T1000 (cell line): Measurements from ENCODE around the gene DENND1A.
"Not testable (repeated sequence)": the region's sequence is repeated elsewhere in the genome, so short reads cannot be mapped to it uniquely, and the experiment has no call there.

Experiments used
- DNase-seq: peaks from one replicate; lab custom pipeline; 2025; ENCODE audit warnings: mixed read lengths; lab: John Stamatoyannopoulos, UW

Gene DENND1A

DNA sequence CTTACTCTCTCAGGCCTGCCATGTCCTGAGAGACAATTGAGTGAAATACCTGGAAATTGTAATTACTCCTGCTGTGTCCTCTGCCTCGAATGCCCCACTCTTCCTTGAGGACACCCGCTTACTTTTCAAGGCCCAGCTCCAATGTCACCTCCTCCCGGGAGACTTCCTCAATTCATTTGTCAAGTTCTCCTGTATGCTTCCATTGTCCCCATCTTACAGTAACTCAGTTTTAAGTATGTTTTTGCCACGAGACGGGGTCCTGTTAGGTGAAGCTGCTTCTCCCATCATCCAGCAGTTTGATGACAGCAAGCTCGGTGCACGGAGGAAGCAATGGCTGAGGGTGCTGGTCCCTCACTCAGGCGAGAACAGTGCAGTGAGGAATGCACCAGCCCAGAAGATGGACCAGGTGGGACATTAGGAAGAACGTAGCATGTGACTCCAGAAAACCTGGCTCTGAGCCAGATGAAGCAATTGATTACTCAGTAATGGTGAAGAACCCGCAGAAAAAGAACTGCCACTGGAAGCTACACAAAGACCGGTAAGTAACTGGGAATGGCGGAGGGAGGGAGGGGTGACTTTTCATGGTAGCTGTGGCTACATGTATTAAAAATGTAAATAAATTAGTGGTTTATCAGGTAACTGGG is 274.8 kb downstream of the DENND1A start:
- no peak for DNase-seq

DNA sequence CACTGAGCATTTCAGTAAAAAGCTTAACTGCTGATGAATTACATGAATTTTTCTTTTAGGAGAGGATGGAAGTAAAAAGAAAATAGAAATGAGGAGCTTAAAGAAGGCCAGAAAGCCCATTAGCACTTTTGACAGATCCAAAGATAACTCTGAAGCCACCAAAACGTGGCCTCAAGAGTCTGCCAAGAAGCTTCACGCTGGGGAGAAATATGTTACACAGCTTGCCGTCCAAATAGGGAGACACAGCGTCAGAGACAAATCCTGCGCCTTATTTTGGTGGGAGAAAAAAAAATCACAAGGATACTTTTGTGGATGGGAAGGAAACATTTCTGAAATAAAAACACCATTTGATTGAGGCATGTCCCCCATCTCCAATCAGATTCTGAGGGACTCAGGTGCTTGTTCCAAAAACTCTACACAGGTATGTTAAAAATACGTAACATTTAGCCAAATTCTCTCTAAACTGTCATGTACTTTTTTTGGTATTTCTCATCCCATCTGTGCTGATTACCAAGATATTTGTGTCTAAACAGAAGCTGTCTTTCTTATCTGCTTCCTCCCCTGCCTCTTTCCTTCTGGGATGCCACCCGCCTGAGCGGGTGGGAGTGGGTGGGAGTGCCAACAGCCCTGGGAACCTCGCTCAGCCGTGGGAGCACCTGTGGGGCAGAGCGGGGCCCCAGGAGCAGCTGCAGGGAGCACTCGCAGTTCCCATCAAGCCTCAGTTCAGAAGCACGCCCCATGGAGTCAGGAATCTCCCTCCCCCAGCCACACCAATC is 275.5 kb downstream of the DENND1A start:
- no peak for DNase-seq

DNA sequence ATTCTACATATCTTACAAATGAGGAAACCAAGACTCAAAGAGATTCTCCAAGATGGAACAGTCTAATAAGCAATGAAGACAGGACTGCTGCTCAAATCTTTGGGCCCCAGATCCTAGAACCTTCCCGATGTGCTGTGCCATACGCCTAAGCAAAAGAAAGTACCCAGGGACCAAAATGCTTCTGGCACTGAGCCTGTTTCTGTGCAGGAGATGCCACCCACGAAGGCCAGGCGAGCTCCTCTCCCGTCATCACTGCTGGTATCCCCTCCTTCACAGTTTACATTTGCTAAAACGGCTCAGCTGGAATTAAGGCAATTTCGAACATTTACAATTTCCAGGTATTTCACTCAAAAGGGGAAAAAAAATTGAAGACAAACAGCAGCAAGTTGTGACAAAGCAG is 277.5 kb downstream of the DENND1A start:
- no peak for DNase-seq

DNA sequence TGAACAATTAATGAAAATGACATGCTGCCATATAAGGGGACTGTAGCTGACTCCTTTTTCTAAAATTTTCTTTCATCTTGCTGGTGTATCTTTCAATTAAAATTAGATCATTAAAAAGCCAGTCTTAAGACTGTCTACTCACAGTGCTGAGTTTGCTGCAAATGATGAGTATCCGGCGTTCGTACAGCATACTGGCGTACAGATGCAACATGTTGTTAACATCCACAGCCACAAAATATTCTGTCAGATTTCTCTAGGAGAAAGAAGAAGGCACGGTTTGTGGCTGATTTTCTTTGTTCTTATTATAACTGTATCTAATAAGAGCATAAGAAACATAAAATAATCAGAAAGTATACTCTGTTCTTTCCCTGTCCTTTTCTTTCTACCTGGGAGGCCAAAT is 278.1 kb downstream of the DENND1A start:
- no peak for DNase-seq

DNA sequence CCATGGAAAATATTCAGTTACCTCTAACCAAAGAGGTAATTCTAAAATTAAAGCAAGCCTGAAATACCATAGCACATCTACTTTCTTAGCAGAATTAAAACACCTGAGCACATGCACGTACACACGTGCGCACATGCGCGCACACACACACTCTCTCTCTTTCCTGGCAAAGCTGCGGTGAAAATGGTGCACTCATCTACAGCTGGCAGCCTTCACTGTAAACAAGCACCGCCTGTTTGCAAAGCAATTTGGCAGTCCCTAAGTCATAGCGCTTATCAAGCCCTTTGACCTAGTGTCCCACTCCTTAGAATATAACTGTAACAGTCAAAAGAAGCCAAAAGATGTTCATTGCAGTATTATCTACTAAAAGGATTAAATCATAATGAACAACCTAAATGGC is 278.7 kb downstream of the DENND1A start:
- DNase-seq: no peak

DNA sequence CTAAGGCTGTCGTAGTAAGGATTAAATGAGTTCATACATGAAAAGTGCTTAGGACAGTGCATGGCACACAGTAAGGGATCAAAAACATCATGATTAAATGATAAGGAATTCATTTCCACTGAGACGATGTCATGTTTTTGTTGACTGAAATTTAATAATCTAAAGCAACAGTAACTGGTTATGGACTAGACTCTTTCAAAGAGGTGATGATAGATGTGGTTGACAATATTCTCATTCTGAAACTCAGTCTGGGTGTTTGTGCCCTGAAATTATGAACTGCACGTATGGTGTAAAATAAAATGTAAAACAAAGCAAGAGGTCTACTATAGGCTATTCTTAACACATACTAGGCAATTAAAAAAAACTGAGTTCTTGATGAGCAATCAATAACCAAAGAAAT is 280.0 kb downstream of the DENND1A start:
- no peak for DNase-seq

DNA sequence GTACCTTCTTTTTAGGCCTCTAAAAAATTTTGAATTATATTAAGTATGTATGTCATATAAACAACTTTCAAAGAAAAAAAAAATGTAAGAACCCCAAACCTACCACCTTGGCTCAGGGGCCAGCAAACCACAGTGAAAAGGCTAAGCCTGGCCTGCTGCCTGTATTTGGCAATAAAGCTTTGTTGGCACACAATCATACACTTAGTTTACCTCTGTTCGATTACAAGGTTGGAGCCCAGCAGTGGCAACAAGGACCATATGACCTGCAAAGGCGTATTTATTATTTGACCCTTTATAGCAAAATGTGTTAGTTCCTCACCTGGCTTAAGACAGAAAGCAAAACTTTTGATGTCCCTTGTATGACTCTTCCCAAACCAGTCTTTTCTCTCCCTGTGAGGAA is 282.8 kb downstream of the DENND1A start:
- DNase-seq: no peak

DNA sequence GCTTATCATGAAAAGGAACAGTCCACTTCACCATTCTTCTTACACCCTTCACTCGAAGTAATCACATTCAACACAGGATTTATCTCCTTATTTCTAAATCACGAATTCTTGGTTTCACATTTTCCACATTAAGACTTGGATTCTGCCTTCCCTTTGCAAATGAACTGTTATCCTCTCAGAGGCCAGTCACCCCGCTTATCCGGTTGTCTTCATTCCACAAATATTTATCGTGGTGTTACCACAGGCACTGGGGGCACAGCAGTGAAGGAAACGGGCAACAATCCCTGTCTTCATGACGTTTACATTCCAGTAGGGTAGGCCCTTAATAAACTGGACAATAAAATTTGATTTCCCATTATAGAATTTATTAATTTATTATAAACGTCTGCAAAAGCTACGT is 284.2 kb downstream of the DENND1A start:
- DNase-seq: no peak

DNA sequence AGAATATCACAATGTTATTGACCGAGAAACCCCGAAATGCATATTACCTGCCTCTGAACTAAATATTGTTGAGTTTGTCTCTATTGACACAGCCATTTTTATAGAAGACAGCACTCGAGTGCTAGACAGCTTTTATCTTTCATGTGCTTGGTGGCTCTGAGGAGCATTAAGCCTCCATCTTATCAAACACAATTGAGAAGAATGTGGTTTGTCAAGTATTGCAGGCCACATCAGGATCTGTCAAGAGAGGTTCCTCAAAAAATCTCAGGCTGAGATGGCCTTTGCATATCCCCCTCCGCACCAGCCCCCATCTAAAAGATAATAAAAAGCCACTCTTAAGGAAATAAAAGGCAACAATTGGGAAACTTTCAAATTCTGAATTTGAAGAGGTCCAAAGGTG is 284.8 kb downstream of the DENND1A start:
- no peak for DNase-seq

DNA sequence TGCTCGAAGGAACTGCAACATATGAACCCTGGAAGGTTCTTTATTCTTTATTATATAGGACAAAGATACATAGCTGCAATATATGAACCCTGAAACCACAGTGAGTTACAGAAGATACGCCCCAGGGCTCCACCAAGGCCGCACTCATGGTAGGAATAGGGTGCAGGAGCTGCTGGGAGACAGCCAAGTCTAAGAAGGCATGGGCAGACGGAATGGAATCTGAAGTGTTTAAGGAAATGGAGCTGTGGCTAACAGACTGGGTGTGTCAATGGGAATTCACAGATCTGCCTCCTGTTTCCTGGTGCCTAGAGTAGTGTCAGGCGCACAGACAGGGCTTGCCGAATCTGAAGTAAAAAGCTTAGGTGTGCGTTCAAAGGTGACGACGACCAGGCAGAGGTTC is 286.4 kb downstream of the DENND1A start:
- DNase-seq: no peak

DNA sequence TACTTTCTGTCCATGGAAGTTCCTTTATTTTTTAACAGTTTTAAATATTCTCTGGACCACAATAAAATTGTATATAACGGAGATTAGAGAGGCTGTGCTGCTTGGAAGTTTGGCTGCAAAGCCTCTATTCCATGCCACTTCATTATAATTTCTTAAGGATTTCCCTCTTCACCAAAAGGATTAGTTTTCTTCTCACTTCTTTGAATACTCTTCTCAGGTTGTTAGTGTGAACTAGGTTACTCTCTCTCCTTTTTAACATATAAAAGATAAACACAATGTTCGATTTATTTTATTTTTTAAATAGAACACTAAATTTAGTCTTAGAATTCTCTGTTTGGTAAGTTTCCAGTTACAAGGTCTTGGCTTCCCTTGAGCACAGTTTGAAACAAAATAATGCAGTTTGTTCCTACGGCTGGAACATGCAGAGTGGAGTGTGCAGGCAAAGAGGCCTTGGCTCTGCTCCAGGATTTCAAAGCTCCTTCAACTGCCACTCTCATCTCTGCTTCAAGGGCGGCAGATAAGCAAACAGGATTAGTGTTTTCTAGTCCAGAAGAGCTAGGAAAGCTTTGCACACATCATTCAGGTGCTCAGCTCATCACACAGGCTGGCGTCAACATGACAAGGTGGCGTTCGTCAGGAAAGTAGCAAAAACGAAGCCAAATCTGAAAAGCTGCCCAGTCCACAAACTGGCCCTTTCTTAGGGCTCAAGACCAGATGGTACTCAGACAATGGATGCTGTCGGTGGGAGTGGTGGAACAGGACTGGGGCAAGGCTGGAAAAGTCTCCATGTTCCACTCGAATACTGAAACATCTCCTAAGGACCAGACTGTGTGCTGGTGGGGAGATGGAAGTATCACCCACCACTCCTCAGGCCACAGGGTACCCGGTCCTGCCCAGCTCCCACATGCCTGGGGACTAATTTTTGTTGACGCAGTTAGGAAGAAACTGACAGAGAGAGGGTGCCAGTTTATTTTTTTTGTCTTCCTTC is 287.3 kb downstream of the DENND1A start:
- no peak for DNase-seq

DNA sequence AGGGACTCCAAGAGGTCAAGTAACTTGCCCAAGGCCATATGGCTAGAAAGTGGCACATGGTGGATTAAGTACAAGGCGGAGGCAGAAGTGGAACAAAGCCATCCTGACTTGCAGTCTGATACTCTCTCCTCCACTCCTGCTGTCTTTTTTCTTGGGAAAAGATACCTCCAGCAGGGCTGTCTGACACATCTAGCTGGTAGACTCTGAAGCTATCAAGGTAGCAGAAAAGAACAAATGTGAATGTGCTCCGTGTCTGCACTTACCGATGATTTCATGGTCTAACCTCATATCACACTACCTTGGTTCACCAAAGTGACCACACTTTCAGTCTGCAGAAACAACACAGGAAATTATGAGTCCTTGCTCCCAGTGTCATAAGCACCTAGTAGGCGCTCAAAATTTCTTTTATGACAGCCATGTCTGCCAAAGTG is 289.1 kb downstream of the DENND1A start:
- no peak for DNase-seq

DNA sequence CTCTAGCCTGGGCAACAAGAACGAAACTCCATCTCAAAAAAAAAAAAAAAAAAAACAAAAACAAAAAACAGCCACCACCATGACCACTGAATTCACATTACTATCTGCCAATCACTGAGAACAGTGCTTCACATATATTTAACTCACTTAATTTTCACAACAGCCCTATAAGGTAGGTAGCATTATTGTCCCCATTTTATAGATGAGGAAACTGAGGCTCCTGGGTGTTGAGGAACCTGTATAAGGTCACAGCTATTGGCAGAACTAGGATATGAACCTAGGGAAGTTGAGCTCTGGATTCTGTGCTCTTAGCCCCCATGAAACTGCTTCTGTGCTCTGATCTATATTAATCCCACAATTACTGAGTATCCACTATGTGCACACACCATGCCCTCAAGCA is 290.2 kb downstream of the DENND1A start:
- DNase-seq: no peak

DNA sequence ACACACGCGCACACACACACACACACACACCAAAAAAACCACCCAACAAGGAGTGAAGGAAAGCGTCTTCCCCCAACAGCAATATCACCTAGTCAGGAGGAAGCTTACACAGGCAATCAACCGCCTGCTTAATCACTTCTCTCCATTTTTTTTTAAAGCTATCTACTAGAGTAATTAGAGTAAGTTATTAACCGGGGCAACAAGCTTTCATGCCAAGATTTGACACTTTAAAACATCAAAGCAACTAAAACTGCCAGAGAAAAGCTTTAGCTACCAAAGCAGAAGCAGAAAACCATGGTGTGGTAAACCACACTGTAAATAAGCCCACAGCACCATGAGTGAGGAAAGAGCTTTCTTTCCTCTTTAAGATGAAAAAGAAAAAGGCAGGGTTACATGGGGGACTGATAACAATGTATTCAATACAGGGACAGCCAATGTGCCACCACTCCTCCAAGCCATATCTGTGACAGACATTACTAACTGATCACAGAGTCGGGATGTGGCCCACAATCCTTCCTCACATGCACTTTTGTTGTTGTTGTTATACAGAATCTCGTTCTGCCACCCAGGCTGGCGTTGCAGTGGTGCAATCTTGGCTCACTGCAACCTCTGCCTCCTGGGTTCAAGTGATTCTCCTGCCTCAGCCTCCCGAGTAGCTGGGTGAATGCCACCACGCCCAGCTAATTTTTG is 291.8 kb downstream of the DENND1A start:
- DNase-seq: no peak

DNA sequence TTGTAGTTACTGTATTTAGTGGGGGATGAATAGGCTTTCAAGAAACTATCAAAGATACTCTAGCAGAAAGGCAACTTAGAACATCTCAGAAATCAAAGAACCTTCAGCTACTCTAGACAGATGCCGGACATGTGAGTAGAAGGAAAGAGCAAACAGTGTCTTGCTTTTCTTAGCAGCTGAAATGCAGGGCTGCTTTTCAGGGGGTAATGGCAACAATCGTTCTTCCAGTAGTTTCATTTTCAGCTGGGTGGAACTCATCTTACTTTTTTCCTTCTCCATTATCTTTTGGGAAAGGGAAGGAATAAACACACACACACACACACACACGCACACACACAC is 292.4 kb downstream of the DENND1A start:
- no peak for DNase-seq

DNA sequence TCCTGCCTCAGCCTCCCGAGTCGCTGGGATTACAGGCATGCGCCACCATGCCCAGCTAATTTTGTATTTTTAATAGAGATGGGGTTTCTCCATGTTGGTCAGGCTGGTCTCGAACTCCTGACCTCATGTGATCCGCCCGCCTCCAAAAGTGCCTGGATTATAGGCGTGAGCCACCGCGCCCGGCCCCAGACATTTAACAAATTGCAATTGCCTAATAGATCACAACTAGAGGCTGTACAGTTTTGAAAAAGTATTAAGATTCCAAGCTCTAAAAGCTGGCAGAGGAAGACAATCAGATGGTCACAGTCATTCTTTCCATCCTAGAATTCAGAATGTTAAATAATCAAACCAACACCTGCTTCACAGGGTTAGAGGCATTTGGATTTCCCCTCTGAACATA is 293.1 kb downstream of the DENND1A start:
- DNase-seq: not testable (repeated sequence)

DNA sequence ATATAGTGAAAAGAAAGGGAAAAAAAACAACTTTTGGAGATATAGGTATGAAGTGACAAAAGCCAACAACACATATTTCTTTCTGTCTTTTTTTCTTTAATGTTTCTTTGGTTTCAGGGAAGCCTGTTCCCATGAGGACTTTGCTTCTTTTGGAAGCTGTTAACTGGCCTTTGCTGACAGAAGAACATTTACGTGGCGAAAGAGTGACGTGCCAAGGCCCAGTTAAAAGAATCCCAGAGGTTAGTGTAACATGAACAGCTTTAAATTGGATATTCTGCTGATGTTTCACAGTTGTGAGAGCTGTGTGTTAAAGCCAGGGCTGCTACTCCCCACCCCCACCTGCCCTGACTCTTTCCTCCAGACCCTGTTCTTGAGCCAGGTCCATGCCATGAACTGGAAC is 298.1 kb downstream of the DENND1A start:
- no peak for DNase-seq

DNA sequence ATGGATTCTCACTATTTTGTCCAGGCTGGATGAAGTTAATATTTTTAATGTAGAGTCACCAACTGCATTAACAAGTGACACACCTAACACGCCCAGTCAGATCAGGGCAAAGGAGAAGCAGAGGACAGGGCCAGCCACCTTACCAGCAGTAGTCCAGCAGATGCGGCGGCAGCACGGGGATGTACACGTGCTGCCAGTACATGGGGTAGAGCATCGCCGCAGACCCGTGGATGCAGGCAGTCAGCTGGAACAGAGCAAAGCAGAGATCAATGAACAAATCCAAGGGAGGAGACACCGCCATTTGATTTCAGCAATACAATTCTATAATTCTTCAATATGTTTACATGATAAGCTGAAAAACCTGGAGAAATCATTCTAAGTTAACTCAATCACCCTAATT is 299.7 kb downstream of the DENND1A start:
- DNase-seq: no peak

DNA sequence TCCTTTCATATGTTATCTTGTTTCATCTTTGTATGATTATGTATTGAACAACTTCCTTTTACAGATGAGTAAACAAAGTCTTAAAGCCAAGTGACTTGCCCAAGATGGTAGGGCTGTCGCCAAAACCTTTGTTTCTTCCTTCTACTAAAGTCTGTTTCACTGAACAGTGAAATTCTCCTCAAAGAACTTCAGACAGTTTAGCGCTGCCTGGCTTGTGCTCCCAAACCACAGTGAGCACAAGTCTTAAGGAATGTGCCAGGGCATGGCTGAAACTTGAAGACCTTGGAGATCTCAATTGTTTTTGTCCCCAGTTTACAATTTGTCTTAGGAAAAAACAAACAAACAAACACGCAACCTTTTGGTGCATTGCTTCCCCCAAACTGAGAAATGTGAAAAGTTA is 300.4 kb downstream of the DENND1A start:
- DNase-seq: no peak

DNA sequence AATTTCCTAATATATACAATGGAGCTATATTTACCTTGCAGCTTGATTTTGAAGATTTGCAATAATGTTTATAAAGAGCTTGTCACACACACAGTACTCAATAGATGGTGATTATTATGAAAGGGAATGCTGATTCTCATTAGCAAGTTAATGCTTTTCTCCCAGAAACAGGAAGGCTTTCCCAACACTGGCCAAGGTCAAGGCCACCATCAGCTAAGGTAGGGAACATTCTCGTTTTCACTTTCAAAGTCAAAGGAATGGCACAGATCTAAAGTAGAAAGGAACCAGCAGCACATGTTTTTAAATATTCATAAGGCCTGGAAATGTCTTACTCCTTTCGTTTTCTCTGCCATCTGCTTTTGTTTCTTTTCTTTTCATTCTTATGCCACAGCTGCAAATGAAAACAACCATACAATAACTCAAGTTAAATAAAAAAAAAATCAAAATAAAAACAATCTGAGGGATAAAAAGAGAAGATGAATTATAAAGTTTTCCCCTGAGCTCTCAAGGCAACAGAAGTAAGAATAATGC is 307.1 kb downstream of the DENND1A start:
- DNase-seq: no peak

DNA sequence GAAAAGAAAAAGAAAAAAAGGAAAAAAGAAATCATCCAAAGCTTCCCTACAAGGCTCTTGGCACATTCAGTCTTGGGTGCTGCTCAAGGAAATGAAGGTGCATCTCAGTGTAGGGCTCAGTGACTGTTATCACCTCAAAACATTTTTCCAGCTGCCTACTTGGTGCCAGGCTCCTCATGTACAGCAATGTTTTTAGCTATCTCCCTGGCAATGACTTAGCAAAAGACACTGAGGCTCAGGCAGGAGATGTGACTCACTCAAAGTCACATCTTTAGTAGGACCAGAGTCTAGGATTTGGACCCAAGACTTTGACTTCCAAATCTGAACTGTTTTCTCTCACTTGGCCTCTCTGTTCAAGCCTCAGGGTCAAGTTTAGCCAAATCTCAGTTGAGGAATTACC is 309.7 kb downstream of the DENND1A start:
- no peak for DNase-seq
